PC-3 (cell line): Measurements from ENCODE around the gene ADAM12. TPM values are rescaled to one million over a fixed set of nuclear protein-coding genes. Genes with fewer than 3 reads are reported as not detected.

Experiments used
- ATAC-seq: fragments of 200-7000 bp; cut with Tn5 transposase; 2 replicates; pipeline ENCODE4 v1.9.1; 2020; ENCODE audit warnings: mild to moderate bottlenecking, moderate library complexity
- BruUV-seq: library from RNA; stranded (reverse); fragments of 400-500 nt; replicated peaks from 2 replicates; lab custom pipeline; 2021; lab: Mats Ljungman, UMichigan
- CTCF ChIA-PET: fragments of 300-600 bp; sonication (Branson Sonifier 250); formaldehyde crosslinking; loops from one replicate; lab custom pipeline; 2022; ENCODE audit warnings: antibody characterized with exemption; lab: Charles Lee
- POLR2A ChIA-PET: fragments of 300-600 bp; sonication (Branson Sonifier 250); formaldehyde crosslinking; loops from one replicate; lab custom pipeline; 2022; ENCODE audit warnings: antibody characterized with exemption; ENCODE audit not compliant: unreplicated experiment; lab: Charles Lee
- DNase-seq: peaks from one replicate; pipeline ENCODE4 v3.0.0-alpha.2; 2015
- H2AFZ ChIP-seq: fragments of 300-600 bp; sonication (generic); 2 replicates; pipeline ENCODE4 v1.6.0; 2016; ENCODE audit warnings: antibody characterized with exemption, low read length
- H3F3A ChIP-seq: fragments of 300-600 bp; sonication (generic); one replicate; pipeline ENCODE4 v1.6.0; 2017; ENCODE audit warnings: antibody characterized with exemption, low read length, control low read depth, mild to moderate bottlenecking; ENCODE audit not compliant: unreplicated experiment
- H3K27ac ChIP-seq: fragments of 300-600 bp; sonication (generic); 2 replicates; pipeline ENCODE4 v1.5.1; 2016; ENCODE audit warnings: mild to moderate bottlenecking, low read length
- H3K27me3 ChIP-seq: fragments of 300-600 bp; sonication (generic); 2 replicates; pipeline ENCODE4 v1.6.1; 2016; ENCODE audit warnings: low read length, mixed read lengths
- H3K36me3 ChIP-seq: fragments of 300-600 bp; sonication (generic); 2 replicates; pipeline ENCODE4 v1.6.1; 2016; ENCODE audit warnings: low read depth, mixed run types, low read length, mixed read lengths
- H3K4me1 ChIP-seq: fragments of 300-600 bp; sonication (generic); 2 replicates; pipeline ENCODE4 v1.5.1; 2016; ENCODE audit warnings: low read length; ENCODE audit not compliant: insufficient read depth
- H3K4me2 ChIP-seq: fragments of 300-600 bp; sonication (generic); 2 replicates; pipeline ENCODE4 v1.6.0; 2016; ENCODE audit warnings: low read length
- H3K4me3 ChIP-seq: fragments of 300-600 bp; sonication (generic); 2 replicates; pipeline ENCODE4 v1.5.1; 2016; ENCODE audit warnings: mild to moderate bottlenecking, low read length, mixed read lengths
- H3K79me2 ChIP-seq: fragments of 300-600 bp; sonication (generic); 2 replicates; pipeline ENCODE4 v1.6.1; 2017; ENCODE audit warnings: low read length, mixed read lengths
- H3K9ac ChIP-seq: fragments of 300-600 bp; sonication (generic); 2 replicates; pipeline ENCODE4 v1.6.0; 2016; ENCODE audit warnings: mild to moderate bottlenecking, low read length
- H3K9me2 ChIP-seq: fragments of 300-600 bp; sonication (generic); replicated peaks from 2 replicates; pipeline ENCODE4 v1.6.1; 2016; ENCODE audit warnings: mixed run types, low read length, mixed read lengths
- H3K9me3 ChIP-seq: fragments of 300-600 bp; sonication (generic); 2 replicates; pipeline ENCODE4 v1.6.1; 2016; ENCODE audit warnings: low read length, mixed read lengths
- H4K20me1 ChIP-seq: fragments of 300-600 bp; sonication (generic); 2 replicates; pipeline ENCODE4 v1.6.1; 2016; ENCODE audit warnings: low read length, mixed read lengths
- CTCF ChIP-seq: fragments of 300-600 bp; sonication (generic); conservative IDR thresholded peaks from 2 replicates; pipeline ENCODE4 v1.5.1; 2017; ENCODE audit warnings: antibody characterized with exemption, low read depth, mild to moderate bottlenecking, low read length
- EZH2 ChIP-seq: fragments of 300-600 bp; sonication (generic); IDR thresholded peaks from one replicate; pipeline ENCODE4 v1.6.1; 2017; ENCODE audit warnings: antibody characterized with exemption, mild to moderate bottlenecking, low read length; ENCODE audit not compliant: unreplicated experiment
- EZH2phosphoT487 ChIP-seq: fragments of 300-600 bp; sonication (generic); IDR thresholded peaks from 2 replicates; pipeline ENCODE4 v1.6.1; 2018; ENCODE audit warnings: mild to moderate bottlenecking, antibody characterized with exemption, low read length, borderline replicate concordance
- intact Hi-C: fragments of 100-400 bp; cut with micrococcal nuclease; formaldehyde crosslinking; loops from 2 replicates; pipeline ENCODE4 v1.9.0; 2023
- total RNA-seq: library from RNA; depleted of rRNA; stranded (reverse); fragments of >200 nt; gene quantifications from 2 replicates; pipeline ENCODE4 v1.2.3, GENCODE V29; 2014

The ADAM12 gene
- total RNA-seq, 1 experiment from 2014 or later, result 3.4 TPM

- H3K9me2 ChIP-seq, result no peaks in the 10 kb centered on the region
- ChIA-PET CTCF (no interaction called here), POLR2A (no interaction called here)
- intact Hi-C loops, result no loop called here
- H3K79me2 ChIP-seq, result no peaks in the 10 kb centered on the region
- H3K9ac ChIP-seq, result no peak overlapping the region
- ATAC-seq, result no peak
- no peaks in the 10 kb centered on the region for H3K27me3 ChIP-seq
- H3K9me3 ChIP-seq, result no peaks in the 10 kb centered on the region
- H2AFZ ChIP-seq, result no peak overlapping the region
- BruUV-seq, result no TSS peak
- H3K4me3 ChIP-seq, result no peak overlapping the region
- H3K4me1 ChIP-seq, result no peaks in the 10 kb centered on the region
- no peaks in the 10 kb centered on the region for H3K36me3 ChIP-seq
- H3F3A ChIP-seq, result no peaks in the 10 kb centered on the region
- H4K20me1 ChIP-seq, result no peaks in the 10 kb centered on the region
- H3K27ac ChIP-seq, result no peak overlapping the region
- TF ChIP-seq EZH2 (no peak), EZH2phosphoT487 (no peak), CTCF (no peak)
- no peak overlapping the region for H3K4me2 ChIP-seq
- DNase-seq, result no peak
These were observed 172.3 kb downstream of the ADAM12 start for GRCh38 chr10:126215746-126216631.

- intact Hi-C loops, result no loop called here
- no peaks in the 10 kb centered on the region for H3K36me3 ChIP-seq
- H4K20me1 ChIP-seq, result no peaks in the 10 kb centered on the region
- no peaks in the 10 kb centered on the region for H3K27me3 ChIP-seq
- no peak overlapping the region for H2AFZ ChIP-seq
- H3K4me1 ChIP-seq, result no peaks in the 10 kb centered on the region
- CTCF ChIA-PET, result no interaction called here
- no peaks in the 10 kb centered on the region for H3K9me2 ChIP-seq
- no peak for TF ChIP-seq CTCF
- H3K9me3 ChIP-seq, result no peaks in the 10 kb centered on the region
- POLR2A ChIA-PET, result no interaction called here
- no peak for ATAC-seq
- no peak overlapping the region for H3K4me2 ChIP-seq
- no peaks in the 10 kb centered on the region for H3K79me2 ChIP-seq
- H3K4me3 ChIP-seq, result no peak overlapping the region
- no peak overlapping the region for H3K27ac ChIP-seq
- BruUV-seq, result no TSS peak
- H3K9ac ChIP-seq, result no peak overlapping the region
- no peak for DNase-seq
- H3F3A ChIP-seq, result no peaks in the 10 kb centered on the region
These were observed 173.6 kb downstream of the ADAM12 start for GRCh38 chr10:126214679-126215078.

DNA sequence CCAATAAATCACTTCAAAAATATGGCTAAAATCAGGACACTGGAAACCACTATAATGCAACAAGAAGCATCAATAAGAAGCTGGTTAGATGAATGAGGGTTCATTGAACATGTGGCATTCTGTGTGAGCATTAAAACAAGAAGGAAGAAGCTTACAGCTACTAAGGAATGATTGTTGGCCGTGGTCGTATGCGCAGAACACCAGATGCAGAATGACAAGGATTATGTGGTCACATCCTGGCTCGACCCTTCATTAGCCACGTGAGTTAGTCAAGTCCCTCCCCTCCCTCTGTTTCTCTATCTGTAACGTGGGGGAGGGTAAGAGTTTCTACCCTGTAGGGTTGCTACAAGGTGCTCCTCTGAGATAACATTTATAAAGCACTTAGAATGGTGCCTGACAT, 174.3 kb downstream of the ADAM12 start:
- ChIA-PET CTCF (no interaction called here), POLR2A (no interaction called here)
- Histone ChIP-seq H4K20me1 (no peaks in the 10 kb centered on the region), H2AFZ (no peak overlapping the region), H3K4me2 (no peak overlapping the region), H3K36me3 (no peaks in the 10 kb centered on the region), H3K4me3 (no peak overlapping the region), H3K27me3 (no peaks in the 10 kb centered on the region), H3K4me1 (no peaks in the 10 kb centered on the region), H3K79me2 (no peaks in the 10 kb centered on the region), H3K9me3 (no peaks in the 10 kb centered on the region), H3K9me2 (no peaks in the 10 kb centered on the region), H3K9ac (no peak overlapping the region), H3K27ac (no peak overlapping the region), H3F3A (no peaks in the 10 kb centered on the region)
- no peak for TF ChIP-seq EZH2
- no peak for TF ChIP-seq CTCF
- TF ChIP-seq EZH2phosphoT487, result no peak
- BruUV-seq, result no TSS peak
- ATAC-seq (no peak), DNase-seq (no peak)
- intact Hi-C loops, result no loop called here
